ENCODE results near the gene GCK. TPM values are rescaled to one million over a fixed set of nuclear protein-coding genes. Genes with fewer than 3 reads are reported as not detected.
"Not testable (repeated sequence)": the region's sequence is repeated elsewhere in the genome, so short reads cannot be mapped to it uniquely, and the experiment has no call there.

GCK gene
- total RNA-seq, 2 donors from 2014 or later: 0.45 TPM; not detected in 1

DNA sequence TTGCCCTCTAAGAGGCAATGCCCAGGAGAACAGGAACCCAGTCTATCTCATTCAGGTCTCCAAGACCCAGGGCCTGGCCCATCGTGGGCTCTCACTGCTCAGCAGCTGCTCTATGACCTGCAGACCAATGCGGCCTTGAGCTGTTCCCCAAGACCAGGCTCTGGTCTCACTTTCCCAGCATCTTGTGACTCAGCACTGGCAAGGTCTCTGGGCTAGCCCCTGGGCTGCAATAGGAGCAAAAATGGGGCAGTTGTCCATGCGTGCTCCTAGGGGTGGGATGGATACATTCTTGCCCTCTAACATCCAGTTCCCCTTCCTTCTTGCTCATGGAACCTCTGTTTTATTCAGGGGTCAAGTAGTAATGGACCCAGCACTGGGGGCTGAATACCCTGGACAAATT lies 13.5 kb downstream of the GCK start:
- no peak overlapping the region for H3K4me3 Mint-ChIP-seq
- H3K27ac Mint-ChIP-seq: no peak overlapping the region
- no peak for ATAC-seq
- peaks cover 48% of the 10 kb centered on the region for H3K27me3 Mint-ChIP-seq
- peaks cover 2% of the 10 kb centered on the region for H3K36me3 Mint-ChIP-seq (ENCODE audit: low read depth)
- H3K9me3 ChIP-seq (ENCODE audit: control insufficient read depth, low read length, poor library complexity, severe bottlenecking): no peaks in the 10 kb centered on the region
- no peaks in the 10 kb centered on the region for H3K4me1 Mint-ChIP-seq
- DNase-seq: no peak

DNA sequence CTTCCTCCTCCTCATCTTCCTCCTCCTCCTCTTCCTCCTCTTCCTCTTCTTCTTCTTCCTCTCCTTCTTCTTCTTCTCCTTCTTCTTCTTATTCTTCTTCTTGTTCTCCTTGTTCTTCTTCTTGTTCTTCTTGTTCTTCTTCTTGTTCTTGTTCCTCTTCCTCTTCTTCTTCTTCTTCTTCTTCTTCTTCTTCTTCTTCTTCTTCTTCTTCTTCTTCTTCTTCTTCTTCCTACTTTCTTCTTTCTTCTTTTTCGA lies 14.6 kb downstream of the GCK start:
- peaks cover 48% of the 10 kb centered on the region for H3K27me3 Mint-ChIP-seq
- H3K4me1 Mint-ChIP-seq; ATAC-seq; H3K36me3 Mint-ChIP-seq (ENCODE audit: low read depth); H3K4me3 Mint-ChIP-seq; DNase-seq; H3K27ac Mint-ChIP-seq; H3K9me3 ChIP-seq (ENCODE audit: control insufficient read depth, low read length, poor library complexity, severe bottlenecking): not testable (repeated sequence)

DNA sequence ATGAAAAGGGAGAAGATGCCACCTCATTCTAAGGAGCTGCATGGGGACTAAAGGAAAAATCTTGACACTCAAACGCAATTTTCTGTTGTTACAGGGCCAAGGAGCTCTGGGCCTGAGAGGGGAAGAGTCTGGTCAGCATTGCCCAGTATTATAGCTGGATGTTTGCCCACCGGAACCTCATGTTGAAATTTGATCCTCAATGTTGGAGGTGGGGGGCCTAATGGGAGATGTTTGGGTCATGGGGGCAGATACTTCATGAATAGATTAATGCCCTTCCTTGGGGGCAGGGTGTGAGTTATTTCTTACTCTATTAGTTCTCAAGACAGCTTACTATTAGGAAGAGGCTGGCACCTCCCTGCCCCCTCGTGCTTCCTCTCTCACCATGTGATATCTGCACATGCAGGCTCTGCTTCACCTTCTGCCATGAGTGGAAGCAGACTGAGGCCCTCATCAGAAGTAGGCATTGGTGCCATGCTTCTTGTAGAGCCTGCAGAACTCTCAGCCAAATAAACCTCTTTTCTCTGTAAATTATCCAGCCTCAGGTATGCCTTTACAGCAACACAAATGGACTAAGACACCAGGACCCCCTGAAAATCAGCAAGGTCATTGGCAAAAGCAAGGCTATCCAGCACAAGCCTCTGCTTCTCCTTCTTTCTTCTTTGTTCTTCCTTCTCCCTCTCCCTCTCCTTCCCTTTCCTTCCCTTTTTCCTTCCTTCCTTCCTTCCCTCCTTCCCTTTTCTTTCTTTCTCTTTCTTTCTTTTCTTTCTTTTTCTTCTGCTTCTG lies 15.1 kb downstream of the GCK start:
- DNase-seq (no peak), ATAC-seq (no peak)
- Mint-ChIP-seq H3K36me3 (ENCODE audit: low read depth) (peaks cover 2% of the 10 kb centered on the region), H3K27me3 (peaks cover 43% of the 10 kb centered on the region), H3K27ac (no peak overlapping the region), H3K4me3 (no peak overlapping the region), H3K4me1 (no peaks in the 10 kb centered on the region)
- no peaks in the 10 kb centered on the region for H3K9me3 ChIP-seq (ENCODE audit: control insufficient read depth, low read length, poor library complexity, severe bottlenecking)

DNA sequence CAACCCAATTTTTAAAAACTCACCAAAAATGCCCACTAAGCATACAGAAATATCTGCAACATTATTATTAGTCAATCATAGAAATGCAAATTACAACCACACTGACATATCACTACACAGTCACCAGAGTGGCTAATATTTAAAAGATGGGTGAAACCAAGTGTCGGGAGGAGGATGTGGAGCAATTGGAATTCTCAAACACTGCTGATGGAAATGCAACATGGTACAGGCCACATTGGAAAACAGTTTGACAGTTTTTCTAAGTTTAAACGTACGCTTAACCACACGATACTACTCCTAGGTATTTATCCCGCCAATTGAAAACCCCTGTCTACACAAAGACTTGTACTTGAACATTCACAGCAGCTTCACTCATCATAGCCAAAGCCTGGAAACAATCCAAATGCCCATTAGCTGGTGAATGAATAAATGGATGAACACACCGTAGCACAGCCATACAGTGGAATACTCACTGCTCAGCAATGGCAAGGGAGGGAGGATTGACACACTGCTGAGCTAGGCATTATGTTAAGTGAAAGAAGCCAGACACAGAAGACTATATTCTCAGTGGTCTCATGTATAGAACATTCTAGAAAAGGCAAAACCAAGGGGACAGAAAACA lies 16.3 kb downstream of the GCK start:
- Mint-ChIP-seq H3K4me3 (no peak overlapping the region), H3K27ac (no peak overlapping the region), H3K4me1 (no peaks in the 10 kb centered on the region), H3K27me3 (peaks cover 35% of the 10 kb centered on the region), H3K36me3 (ENCODE audit: low read depth) (peaks cover 2% of the 10 kb centered on the region)
- no peak for ATAC-seq
- H3K9me3 ChIP-seq (ENCODE audit: control insufficient read depth, low read length, poor library complexity, severe bottlenecking): no peaks in the 10 kb centered on the region
- no peak for DNase-seq

DNA sequence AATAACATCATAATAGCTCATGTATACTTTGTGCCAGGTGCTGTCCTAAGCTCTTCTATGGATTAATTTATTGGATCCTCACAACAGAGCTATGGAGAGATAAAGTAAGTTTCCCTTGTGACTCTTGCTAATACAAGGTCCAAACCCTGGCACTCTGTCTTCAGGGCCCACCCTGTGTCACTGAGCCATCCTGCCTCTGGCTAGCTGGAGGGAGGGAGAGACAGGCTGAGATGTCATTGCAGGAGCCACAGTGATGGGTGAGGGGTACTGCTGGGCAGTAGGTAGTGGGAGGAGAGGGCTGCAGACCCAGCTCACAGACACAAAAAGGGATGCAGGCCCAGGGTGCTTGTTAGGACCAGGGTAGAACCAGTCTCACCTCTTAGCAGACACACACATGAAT lies 16.9 kb downstream of the GCK start:
- H3K9me3 ChIP-seq (ENCODE audit: control insufficient read depth, low read length, poor library complexity, severe bottlenecking): no peaks in the 10 kb centered on the region
- DNase-seq: no peak
- peaks cover 2% of the 10 kb centered on the region for H3K36me3 Mint-ChIP-seq (ENCODE audit: low read depth)
- ATAC-seq: no peak
- H3K4me3 Mint-ChIP-seq: no peak overlapping the region
- H3K4me1 Mint-ChIP-seq: no peaks in the 10 kb centered on the region
- H3K27me3 Mint-ChIP-seq: peaks cover 29% of the 10 kb centered on the region
- no peak overlapping the region for H3K27ac Mint-ChIP-seq

DNA sequence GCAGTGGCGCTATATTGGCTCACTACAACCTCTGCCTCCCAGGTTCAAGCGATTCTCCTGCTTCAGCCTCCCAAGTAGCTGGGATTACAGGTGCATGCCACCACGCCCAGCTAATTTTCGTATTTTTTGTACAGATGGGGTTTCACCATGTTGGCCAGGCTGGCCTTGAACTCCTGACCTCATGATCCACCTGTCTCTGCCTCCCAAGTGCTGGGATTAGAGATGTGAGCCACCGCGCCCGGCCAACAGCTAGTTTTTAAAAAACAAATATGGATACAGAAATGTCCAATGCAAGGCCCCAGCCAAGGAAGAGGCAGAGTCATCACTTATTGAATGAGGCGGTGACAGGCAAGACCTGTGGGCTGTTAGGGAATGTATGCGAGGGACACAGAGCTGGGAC lies 17.3 kb downstream of the GCK start:
- H3K4me1 Mint-ChIP-seq; ATAC-seq; H3K4me3 Mint-ChIP-seq; H3K27ac Mint-ChIP-seq; H3K9me3 ChIP-seq (ENCODE audit: control insufficient read depth, low read length, poor library complexity, severe bottlenecking); H3K36me3 Mint-ChIP-seq (ENCODE audit: low read depth); DNase-seq: not testable (repeated sequence)
- peaks cover 25% of the 10 kb centered on the region for H3K27me3 Mint-ChIP-seq

DNA sequence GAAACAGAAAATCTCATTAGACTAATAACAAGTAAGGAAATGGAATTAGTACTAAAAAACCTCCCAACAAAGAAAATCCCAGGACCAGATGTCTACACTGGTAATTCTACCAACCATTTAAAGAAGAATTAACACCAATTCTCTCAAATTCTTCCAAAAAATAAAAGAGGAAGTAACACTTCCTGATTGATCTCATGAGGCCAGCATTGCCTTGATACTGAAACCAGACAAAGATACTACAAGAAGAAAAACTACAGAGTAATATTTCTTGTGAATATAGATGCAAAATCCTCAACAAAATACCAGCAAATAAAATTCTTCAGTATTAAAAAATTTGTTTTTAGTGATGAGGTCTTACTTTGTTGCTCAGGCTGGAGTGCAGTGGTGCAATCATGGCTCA lies 21.3 kb downstream of the GCK start:
- no peak overlapping the region for H3K27ac Mint-ChIP-seq
- ATAC-seq: no peak

DNA sequence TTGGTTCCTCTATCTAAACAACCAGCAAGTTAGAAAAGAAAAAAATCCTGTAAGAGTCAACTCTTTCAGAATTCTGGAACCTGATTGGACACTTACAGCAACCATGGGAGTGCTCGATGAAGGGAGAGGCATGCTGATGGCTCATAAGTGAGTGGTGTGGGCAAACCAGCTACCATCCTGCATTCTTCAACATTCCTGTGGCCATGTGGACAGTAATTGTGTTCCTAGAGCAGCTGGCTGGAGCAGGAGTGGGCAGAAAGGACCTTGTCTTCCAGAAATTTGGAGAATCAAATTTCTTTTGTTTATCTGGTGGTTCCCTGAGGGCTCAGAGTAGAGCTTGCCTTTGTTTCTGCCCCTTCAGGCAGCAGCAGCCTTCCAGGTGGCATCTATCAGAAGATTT lies 25.6 kb downstream of the GCK start:
- H3K4me3 Mint-ChIP-seq: no peak overlapping the region
- ATAC-seq (no peak), DNase-seq (no peak)
- peaks cover 13% of the 10 kb centered on the region for H3K27me3 Mint-ChIP-seq
- H3K4me1 Mint-ChIP-seq: no peaks in the 10 kb centered on the region
- H3K36me3 Mint-ChIP-seq (ENCODE audit: low read depth): no peaks in the 10 kb centered on the region
- no peaks in the 10 kb centered on the region for H3K9me3 ChIP-seq (ENCODE audit: control insufficient read depth, low read length, poor library complexity, severe bottlenecking)
- H3K27ac Mint-ChIP-seq: no peak overlapping the region

More for the DNA sequence above, 21.3 kb downstream of the GCK start:
- Mint-ChIP-seq H3K4me1 (no peaks in the 10 kb centered on the region), H3K27me3 (peaks cover 9% of the 10 kb centered on the region), H3K4me3 (no peak overlapping the region), H3K36me3 (ENCODE audit: low read depth) (no peaks in the 10 kb centered on the region)
- no peak for DNase-seq
- H3K9me3 ChIP-seq (ENCODE audit: control insufficient read depth, low read length, poor library complexity, severe bottlenecking): no peaks in the 10 kb centered on the region

DNA sequence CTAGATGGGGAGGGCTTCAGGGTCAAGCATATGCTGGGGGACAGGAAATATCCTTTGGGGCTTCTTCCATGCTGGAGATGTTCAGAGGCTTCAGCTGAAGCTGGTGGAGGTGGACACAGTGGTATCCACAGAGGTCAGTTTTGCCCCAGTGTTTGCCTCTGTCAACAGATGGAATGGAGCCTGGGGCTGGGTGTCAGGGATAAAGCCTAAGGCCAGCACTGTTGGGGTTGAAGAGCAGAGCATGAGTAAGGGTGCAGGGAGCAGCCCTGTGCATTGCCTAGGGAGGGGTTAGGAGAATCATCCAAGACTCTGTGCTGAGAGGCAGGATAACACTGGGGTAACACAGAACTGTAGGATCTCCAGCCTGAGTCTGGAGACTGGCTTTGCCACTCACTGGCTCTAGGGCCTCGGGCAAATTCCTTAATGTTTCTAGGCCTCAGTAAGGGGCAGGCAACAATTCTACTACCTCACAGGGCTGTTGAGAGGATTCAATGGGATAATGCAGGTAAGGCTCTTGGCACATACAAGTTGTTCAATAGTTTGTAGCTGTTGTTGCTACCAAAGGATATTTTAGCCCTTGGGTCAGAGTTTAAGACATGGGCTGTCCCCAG lies 26.3 kb downstream of the GCK start:
- H3K9me3 ChIP-seq (ENCODE audit: control insufficient read depth, low read length, poor library complexity, severe bottlenecking): no peaks in the 10 kb centered on the region
- DNase-seq (no peak), ATAC-seq (no peak)
- H3K4me3 Mint-ChIP-seq: no peak overlapping the region
- no peaks in the 10 kb centered on the region for H3K36me3 Mint-ChIP-seq (ENCODE audit: low read depth)
- no peak overlapping the region for H3K27ac Mint-ChIP-seq
- no peaks in the 10 kb centered on the region for H3K4me1 Mint-ChIP-seq
- peaks cover 16% of the 10 kb centered on the region for H3K27me3 Mint-ChIP-seq

DNA sequence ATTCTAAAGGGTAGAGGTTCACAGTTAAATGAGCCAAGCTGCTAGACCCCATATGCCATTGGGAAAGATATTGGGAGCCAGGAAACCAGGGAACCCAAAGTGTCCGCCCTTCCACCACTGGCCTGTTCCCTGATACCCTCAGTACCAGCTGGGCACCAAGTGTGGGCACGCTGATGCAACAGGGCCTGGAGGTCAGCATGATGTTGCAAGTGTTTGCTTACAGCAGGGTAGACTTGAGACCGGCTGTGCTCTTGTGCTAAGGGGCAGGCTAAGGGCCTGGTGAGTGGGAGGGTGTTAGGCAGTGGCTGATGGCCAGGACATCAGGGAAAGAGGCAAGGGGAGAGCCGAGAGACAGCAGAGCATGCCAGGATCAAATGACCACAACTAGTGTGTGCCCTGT lies 27.1 kb downstream of the GCK start:
- H3K36me3 Mint-ChIP-seq (ENCODE audit: low read depth): no peaks in the 10 kb centered on the region
- H3K9me3 ChIP-seq (ENCODE audit: control insufficient read depth, low read length, poor library complexity, severe bottlenecking): no peaks in the 10 kb centered on the region
- no peak overlapping the region for H3K27ac Mint-ChIP-seq
- no peak for DNase-seq
- peaks cover 20% of the 10 kb centered on the region for H3K27me3 Mint-ChIP-seq
- no peak overlapping the region for H3K4me3 Mint-ChIP-seq
- no peaks in the 10 kb centered on the region for H3K4me1 Mint-ChIP-seq
- no peak for ATAC-seq

DNA sequence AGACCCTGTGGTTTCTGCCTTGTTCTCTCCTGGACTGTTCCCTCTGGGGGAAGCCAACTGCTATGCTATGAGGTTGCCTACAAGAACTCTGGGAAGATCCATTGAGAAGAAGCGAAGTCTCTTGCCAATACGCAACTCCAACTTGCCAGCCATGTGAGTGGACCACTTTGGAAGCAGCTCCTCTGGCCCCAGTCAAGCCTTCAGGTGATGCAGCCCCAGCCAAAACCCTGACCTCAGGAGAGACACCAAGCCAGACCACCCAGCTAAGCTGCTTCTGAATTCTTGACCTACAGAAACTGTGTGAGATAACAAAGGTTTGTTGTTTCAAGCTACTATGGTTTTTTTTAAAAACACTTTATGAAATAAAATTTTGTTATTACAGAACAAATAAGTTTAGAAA lies 27.9 kb downstream of the GCK start:
- Mint-ChIP-seq H3K4me1 (no peaks in the 10 kb centered on the region), H3K27me3 (peaks cover 22% of the 10 kb centered on the region), H3K27ac (no peak overlapping the region), H3K4me3 (no peak overlapping the region), H3K36me3 (ENCODE audit: low read depth) (no peaks in the 10 kb centered on the region)
- DNase-seq: no peak
- no peak for ATAC-seq
- H3K9me3 ChIP-seq (ENCODE audit: control insufficient read depth, low read length, poor library complexity, severe bottlenecking): no peaks in the 10 kb centered on the region

DNA sequence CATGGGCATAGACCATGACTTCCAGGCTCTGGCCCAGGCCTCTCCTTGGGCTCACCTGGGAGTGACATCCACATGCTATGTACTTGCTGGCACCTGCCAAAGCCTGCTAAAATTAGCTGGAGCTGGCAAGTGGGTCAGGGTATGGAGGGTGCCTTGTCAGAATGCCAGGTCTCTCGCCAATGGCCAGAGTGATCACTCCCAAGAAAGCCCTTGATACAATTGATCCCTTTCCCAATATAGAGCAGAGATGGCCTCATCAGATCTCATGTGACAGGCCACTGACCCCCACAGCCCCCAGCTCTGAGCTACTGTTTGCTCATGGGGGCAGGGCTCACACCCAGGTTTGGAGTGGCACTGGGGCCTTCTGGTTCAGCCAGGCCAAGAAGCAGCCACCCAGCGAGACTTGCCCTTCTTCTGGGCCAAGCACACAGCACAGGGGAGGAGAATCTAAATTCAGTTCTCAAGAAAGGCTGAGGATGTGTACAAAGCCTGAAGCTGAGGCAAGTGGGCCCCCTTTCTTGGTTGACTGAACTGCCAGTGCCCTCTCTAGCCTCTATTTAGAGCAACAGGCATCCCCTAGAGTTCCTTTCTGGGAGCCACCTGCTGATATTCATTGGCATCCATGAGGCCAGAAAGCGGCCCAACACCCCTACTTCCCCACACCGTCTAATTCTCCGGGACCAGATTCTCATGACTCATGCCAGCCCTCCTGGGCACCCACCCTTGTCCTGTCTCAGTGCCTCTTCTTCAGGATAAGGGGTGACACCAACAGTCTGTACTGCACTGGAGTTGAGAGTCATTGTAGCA lies 29.2 kb downstream of the GCK start:
- Mint-ChIP-seq H3K27ac (no peak overlapping the region), H3K4me1 (no peaks in the 10 kb centered on the region), H3K27me3 (peaks cover 22% of the 10 kb centered on the region), H3K36me3 (ENCODE audit: low read depth) (no peaks in the 10 kb centered on the region), H3K4me3 (no peak overlapping the region)
- no peak for DNase-seq
- H3K9me3 ChIP-seq (ENCODE audit: control insufficient read depth, low read length, poor library complexity, severe bottlenecking): no peaks in the 10 kb centered on the region
- ATAC-seq: no peak

DNA sequence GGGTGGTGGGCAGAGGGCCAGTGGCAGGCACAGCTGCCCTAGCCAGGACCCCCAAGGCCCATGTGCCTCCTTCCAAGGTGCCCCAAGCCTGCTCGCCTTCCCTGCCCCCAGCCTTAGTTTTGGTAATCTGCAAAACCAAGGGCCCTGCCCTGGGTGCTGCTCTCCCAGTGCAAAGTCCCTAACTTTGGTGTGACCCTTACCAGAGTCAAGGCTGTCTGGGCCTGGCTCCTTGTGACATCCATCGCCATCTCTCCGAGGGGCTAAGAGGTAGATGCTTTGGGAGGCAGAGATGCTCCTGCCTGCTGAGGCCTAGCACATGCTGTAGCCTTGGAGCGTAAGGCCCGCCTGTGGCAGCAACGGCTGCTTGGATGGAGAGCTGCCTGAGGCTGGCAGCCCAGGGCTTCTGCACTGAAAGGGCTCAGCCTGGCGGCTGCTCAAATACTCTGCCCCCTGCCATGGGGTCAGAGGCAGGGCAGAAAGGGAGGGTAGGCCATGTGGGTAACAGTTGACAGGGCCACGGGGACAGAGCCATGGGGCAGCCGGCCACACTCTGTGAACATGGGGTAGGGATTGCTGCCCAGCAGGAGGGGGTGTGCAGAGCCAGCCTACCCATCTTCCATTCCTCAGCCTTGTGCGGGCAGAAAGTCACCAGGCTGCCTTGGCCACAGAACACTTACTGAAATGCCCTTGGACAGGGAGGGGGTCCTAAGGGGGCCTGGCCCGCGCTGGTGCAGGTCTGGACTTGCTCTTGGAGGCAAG lies 30.2 kb downstream of the GCK start:
- no peak for DNase-seq
- Mint-ChIP-seq H3K36me3 (ENCODE audit: low read depth) (no peaks in the 10 kb centered on the region), H3K4me3 (no peak overlapping the region), H3K27me3 (peaks cover 22% of the 10 kb centered on the region), H3K27ac (no peak overlapping the region), H3K4me1 (no peaks in the 10 kb centered on the region)
- H3K9me3 ChIP-seq (ENCODE audit: control insufficient read depth, low read length, poor library complexity, severe bottlenecking): no peaks in the 10 kb centered on the region
- no peak for ATAC-seq
